Daoy (cell line): Measurements from ENCODE around the gene RAD23B. TPM values are rescaled to one million over a fixed set of nuclear protein-coding genes. Genes with fewer than 3 reads are reported as not detected.

Experiments used
- DNase-seq: peaks from one replicate; pipeline ENCODE4 v3.0.0-alpha.2; 2015; ENCODE audit warnings: low read depth
- total RNA-seq: library from RNA; depleted of rRNA; stranded (reverse); fragments of >200 nt; shearing (Covaris generic); gene quantifications from 2 replicates; pipeline ENCODE4 v1.2.3, GENCODE V29; 2014

Gene RAD23B
- total RNA-seq, 1 experiment from 2014 or later, result 140 TPM

DNA sequence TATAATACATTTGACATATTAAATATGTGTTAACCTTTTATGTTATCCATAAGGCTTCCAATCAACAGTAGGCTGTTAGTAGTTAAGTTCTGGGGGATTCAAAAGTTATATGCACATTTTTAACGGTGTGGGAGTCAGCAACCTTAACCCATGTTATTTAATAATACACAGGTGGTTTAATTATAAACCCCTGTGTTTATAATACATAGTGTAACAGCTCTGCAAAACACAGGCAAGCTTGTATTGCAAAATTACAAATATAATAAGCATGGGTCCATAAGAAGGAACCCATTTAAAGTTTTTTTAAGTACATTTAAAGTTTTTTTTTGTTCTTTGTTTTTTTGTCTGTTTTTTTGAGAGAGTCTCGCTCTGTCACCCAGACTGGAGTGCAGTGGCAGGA is 14.5 kb upstream of the RAD23B start:
- no peak for DNase-seq

DNA sequence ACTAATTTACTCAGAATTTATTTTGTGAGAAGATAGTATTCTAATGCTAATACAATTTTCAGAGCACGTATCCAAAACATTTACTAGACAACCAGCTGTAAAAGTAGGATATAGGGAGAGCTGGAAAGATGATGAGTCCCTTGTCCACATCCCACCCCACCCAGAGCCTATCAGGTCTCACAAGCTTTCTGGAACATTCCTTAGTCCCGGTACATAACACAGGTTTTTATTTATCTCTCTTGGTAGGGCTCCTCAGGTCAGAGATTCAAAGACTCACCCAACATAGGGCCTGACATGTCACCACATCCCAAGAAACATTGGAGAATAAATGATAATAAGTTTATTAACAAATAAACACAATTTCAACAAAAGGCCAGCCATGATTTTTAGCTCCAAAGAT is 13.8 kb upstream of the RAD23B start:
- no peak for DNase-seq

DNA sequence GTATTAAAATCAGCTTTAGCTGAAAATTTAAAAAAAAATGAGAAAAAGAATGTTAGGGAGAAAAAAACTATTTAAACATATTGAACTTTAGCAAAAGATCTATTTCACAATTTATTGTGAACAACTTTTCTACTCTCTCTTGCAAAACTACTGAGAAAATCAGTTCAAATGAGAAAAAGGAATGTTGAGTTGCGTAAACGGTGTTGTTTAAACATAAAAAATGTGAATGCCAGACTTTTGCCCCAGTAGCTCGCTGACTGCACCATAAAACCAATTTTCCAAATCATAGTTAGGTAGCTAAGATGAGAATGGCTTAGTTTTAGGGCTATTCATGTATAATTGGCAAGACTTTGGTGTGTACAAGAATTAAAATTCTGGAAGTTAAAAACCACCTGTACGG is 13.4 kb upstream of the RAD23B start:
- DNase-seq, result no peak

DNA sequence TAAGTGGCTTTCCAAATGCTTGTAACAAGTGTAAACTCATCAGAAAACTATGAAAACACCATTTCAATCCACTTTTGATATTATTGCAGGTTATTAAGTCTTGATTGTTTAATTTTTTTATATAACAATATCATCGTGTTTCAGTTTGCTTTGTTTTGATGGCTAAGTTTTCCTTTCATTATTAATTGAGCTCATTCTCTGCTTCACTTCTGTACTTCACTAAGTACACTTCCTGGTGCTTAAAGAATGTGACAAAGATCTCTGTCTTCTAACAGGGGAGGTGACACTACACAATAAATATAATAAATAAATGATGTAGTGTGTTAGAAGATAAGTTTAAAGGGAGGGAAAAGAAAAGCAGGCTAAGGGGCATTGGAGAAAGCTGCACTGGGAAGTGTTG is 13.0 kb upstream of the RAD23B start:
- DNase-seq, result no peak

DNA sequence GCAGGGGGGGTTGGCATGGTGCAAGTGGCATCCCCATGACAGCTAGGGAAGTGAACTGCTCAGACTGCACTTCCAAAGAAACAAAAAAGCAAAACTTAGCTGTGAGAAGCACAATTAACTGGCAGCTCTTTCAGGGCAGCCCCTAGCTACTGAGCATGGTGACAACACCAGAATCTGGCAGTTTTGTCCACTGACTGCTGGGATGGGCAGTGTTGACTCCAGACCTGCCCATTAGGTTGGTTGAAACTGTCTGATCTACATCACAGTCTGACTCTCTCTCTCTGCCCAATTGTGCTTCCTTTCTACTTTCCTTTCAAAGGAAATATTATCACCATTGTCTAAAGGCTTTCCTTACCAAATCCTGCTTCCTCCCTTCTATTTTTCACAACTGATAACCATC is 12.5 kb upstream of the RAD23B start:
- no peak for DNase-seq

DNA sequence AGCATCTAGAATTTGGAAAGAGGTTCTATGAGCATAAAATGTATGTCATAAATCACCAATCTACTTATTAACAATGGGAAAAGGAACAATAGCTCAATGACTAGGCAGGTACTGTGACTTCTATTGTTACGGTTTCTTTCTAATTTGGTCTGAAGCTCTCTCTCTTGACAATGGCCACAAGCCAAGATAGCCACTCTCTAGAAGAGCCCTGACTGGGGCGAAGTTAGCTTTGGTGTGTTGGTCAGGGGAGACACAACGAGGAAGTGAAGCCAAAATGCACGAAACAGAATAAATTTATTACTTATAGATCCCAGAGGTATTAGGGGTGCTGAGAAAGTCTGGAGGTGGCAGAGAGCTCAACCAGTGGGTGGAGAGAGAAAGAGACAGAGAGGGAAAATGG is 9.4 kb upstream of the RAD23B start:
- DNase-seq, result no peak

DNA sequence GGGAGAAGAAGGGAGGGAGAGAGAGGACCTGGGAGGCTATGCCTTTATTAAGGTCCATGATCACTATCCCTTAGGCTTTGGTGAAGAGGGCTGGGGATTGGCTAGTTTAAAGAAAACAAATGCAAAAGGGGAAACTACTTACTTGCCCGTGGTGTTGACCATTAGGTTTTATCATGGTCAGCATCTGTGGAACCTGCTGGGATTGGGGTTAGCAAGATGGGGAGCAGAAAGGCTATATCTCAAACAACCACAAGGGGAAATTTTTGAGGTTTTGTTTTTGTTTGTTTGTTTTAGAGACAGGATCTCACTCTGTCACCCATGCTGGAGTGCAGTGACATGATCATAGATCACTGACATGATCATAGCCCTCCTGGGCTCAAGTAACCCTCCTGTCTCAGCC is 9.0 kb upstream of the RAD23B start:
- DNase-seq, result no peak

DNA sequence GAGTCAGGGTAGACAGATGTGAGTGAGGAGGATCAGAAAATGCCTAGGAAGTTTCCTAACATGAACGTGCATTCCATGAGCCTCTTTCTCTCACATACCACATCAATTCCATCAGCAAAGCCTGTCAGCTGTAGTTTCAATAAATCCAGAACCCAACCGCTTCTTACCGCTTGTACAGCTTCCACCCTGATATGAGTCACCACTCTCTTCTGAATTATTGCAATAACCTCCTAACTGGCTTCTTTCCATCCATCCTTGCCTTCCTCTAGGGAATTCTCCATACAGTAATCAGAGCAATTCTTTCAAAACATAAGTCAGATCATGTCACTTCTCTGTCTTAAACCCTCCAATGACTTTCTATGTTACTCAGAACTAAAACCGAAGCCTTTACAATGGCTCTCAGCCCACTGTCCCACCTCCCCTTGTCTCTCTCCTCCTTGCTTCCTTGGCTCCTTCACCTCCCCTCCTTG is 8.1 kb upstream of the RAD23B start:
- DNase-seq, result peak; percentile 92

DNA sequence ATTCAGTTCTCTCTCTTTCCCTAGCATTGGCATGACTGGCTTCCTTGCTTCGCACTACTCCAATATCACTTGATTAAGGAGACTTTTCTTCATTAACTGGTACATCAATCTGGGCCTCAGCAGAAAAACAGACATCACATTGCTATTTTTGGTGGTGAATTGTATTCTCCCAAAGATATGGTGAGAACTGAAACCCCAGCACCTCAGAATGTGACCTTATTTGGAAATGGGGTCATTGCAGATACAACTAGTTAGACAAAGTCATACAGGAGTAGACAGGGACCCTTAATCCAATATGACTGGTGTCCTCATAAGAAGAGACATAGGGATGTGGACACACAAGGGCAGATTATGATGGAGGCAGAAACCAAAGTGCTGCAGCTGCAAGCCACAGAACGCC is 7.5 kb upstream of the RAD23B start:
- no peak for DNase-seq

DNA sequence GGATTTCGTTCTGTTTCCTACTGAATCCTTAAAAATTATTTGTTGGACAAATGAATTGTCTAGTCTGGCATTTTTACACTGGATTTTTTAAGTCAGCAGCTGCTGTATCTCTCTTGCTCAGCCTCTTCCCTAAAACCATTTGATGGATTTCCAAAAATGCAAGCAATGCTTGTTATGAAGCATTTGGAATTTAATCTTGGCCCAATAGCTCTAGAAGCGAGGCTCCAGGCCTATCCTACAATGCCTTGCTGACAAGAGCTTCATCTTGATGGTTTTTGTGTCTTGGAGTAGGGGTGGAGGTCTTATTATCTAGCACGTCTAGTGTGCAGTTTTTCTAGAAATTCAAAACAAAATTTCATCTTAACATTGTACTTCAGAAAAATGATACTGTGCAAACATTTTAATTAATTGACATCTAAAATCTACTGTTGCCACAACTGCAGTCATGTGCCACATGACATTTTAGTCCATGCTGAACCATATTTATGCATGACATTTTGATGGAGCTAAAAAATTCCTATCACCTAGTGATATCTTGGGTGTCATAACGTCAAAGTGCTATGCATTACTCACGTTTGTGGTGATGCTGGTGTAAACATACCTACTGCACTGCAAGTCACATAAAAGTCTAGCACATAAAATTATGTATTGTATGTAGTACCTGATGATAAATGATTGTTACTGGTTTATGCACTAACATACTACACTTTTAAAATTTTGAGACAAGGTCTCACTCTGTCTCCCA is 5.9 kb upstream of the RAD23B start:
- no peak for DNase-seq

DNA sequence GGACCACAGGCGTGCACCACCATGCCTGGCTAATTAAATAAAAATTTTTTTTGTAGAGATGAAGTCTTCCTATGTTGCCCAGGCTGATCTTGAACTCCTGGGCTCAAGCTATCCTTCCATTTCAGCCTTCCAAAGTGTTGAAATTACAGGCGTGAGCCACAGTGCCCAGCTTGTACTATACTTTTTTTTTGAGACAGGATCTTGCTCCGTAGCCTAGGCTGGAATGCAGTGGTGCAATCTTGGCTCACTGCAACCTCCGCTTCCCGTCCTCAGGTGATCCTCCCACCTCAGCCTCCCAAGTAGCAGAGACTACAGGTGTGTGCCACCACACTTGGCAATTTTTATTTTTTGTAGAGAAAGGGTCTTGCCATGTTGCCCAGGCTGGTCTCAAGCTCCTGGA is 5.3 kb upstream of the RAD23B start:
- DNase-seq, result no peak

DNA sequence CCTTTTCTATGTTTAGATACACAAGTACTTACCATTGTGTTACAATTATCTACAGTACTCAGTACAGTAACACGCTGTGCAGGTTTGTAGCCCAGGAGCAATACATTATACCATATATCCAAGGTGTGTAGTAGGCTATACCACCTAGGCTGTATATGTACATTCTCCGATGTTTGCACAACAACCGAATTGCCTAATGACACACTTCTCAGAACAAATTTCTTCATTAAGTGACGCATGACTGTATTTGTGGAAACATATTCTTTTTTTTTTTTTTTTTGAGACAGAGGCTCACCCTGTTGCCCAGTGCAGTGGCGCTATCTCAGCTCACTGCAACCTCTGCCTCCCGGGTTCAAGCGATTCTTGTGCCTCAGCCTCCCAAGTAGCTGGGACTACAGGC is 4.0 kb upstream of the RAD23B start:
- DNase-seq, result no peak

DNA sequence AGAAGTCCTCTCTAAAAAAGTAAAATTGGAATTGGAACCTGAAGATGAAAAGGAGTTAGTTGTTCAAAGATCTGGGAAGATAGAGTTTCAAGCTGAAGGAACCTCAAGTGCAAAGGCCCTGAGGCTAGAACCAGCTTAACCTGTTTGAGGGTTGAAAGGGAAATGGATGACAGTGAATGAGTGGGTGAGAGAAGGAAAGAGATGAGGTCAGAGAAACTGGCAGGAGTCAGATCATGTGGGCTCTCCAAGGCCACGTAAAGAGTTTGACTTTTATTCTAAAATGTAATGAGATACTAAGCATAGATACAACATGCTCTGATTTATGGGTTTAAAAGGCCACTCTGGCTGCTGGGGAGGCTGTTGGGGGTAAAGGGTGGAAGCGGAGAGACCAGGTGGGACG is 2.5 kb upstream of the RAD23B start:
- peak; percentile 41 for DNase-seq

DNA sequence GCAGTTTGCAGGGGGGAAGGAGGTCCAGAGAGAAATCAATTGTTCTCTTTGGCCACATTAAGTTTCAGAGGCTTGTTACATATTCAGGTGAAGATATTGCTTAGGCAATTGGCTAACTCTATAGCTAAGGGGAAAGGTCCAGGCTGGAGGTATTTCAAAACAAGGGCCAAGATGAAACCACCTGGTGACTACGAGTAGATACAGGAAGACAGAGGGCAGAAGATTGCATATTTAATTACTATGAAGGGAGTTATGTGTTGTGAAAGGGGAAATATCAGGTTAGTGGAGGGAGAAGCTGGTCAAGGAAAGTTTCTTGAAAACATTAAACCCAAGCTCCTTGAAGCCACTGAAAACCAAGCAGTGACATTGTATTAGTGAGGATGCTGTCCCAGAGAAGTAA is 1.9 kb upstream of the RAD23B start:
- DNase-seq, result no peak

DNA sequence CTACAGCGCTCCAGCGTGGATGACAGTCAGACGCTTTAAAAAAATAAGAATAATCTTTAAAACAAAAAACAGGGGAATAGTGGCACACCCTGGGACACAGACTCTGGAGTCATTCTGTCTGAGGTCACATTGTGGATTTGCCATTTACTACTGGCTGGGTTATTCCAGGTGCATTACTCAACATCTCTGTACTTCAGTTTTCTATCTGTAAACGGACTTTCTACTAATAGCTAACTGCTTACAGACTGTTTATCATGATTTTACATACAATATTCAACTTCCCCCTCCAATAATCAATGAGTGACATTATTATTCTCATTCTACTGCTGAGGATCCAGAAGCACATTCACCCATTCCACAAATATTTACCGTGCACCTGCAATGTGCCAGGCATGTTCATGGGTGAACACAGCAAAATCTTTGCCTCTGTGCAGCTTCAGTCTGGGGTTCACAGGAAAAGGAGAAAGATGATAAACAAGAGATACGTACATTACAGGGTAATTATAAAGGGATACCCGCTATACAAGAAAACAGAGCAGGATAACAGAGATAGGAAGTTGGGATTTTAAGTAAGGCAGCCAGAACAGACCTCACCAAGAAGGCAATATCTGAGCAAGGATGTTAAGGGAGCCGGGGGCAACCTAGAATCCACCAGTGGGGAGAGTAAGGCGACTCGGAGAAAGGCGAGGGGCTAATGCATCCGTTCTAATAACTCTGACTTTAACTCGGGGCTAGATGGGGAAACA is 984 bp upstream of the RAD23B start:
- no peak for DNase-seq

DNA sequence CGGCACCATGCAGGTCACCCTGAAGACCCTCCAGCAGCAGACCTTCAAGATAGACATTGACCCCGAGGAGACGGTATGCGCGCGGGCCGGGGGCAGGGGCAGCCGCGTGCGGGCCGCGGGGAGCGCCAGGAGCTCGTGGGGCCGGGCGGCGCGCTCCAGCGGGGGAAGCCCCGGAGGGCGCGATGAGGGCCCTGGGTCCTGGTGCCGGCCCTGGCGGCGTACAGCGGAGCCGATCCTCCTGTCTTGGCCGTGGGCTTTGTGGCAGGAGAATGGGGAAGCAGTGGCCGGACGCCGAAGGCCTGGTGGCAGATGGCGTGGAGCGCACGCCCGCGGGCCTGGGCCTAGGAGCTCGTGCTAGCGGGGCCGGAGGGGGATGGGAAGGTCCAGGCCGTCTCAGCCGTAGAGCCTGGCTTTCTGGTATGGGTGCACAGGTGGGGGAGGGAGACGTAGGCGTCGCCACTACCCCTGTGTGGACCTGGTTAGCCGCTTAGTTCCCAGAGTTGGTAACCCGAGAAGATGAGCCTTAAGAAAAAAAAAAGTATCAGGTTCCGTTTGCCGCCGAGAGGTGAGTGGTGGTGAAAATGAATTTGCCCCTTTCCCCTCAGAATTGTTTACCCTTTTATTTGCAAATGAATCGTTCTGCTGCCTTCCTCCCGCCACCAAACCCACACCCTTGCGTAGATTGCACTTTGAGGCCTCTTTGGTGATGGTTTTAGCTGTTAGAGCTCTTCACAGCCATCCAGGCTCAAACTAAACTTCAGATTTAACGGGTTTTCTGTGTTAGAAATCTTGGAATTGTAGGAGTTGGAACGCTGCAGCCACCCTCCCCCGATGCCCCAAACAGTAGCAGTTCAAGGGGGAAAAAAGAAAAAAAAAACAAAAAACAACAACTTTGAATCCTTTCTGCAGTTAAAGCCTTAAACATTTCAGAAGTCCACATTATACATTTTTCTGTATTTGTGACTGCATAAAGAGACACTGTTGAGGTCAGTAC is 841 bp downstream of the RAD23B start:
- peak; percentile 87 for DNase-seq

DNA sequence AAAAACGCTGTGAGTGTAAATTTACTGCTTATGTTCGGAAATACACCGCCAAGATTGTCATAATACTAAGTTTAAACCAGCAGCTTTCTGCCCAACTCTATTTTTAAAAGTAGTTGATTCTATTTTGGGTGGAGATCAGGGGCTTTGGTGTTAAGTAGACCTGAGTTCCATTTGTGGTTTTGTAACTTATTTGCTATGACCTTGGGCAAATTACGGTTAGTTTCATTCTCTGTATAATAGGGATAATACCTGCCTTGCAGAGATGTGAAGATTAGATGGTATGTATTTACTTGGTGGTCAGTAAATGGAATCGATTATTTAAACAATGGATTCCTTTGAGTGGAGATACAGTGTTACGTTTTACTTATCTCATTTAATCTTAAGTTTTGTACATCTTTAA is 1.6 kb downstream of the RAD23B start:
- DNase-seq, result no peak

DNA sequence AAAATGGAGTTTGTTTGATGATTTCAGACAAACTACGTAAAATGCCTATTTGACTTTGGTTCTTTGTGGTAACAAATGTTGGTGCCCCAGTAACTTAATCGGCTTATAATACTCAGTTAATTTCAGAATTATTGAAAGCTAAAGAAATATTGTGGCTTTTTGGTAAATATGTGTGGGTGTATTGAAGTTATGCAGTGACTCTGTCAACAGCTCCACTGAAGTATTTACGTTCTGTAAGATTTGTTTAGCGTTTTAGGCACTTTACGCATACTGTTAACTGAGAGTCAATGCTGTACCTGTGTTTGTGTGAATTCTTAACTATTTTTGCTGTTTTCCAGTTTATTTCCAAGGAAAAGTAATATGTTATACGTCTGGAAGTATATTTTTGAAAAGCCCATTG is 2.2 kb downstream of the RAD23B start:
- no peak for DNase-seq

DNA sequence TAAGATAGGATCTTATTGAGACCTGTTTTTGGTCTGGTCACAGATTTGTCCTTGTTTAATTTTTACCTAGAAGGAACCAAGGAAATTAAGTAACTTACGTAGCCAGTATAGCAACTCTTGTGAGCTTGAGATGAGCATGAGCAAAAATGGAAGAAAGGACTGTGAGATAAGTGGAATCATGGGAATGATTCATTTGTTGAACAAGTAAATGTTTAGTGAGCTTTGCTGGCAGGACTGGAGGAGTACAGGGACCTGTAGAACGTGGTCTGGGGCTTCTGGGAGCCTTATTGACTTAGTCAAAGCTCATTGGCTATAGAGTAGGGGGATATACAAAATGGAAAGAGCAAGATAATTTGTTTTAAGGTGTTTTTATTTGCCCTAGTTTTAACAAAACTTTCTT is 3.0 kb downstream of the RAD23B start:
- peak; percentile 14 for DNase-seq

DNA sequence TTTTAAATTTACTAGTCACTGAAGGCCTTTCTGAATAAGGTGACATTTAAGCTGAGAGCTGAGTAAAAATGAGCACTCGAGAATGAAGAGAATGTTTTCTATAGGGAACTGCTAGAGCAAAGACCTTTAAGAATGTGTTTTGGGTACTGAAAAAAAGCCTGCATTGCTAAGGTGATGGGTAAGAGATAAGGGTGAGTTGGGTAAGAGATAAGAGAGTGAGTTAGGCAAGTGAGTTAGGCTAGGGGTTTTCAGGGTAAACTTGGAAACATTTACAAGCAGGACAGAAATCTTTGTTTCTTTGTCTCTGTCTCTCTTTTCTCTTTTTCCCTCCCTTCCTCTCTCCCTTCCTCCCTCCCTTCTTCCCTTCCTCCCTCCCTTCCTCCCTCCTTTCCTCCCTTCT is 5.6 kb downstream of the RAD23B start:
- no peak for DNase-seq

DNA sequence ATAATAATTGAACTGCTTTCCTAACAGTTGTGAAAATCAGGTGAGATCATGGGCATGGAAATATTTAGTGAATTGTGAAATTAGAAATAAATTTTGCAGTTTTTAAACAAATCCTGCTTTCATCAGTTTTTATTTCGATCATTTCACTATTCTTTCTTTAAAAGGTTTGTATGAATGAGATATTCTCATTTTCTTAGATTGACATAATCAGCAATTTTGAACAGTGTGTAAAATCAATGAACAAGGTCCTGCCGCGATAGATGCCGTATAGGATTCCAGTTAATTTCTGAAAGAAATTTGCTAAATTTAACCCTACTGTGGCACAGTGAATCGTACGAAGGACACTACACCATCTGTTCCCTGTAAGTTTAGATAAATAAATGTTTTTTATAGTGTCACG is 7.5 kb downstream of the RAD23B start:
- DNase-seq, result no peak

DNA sequence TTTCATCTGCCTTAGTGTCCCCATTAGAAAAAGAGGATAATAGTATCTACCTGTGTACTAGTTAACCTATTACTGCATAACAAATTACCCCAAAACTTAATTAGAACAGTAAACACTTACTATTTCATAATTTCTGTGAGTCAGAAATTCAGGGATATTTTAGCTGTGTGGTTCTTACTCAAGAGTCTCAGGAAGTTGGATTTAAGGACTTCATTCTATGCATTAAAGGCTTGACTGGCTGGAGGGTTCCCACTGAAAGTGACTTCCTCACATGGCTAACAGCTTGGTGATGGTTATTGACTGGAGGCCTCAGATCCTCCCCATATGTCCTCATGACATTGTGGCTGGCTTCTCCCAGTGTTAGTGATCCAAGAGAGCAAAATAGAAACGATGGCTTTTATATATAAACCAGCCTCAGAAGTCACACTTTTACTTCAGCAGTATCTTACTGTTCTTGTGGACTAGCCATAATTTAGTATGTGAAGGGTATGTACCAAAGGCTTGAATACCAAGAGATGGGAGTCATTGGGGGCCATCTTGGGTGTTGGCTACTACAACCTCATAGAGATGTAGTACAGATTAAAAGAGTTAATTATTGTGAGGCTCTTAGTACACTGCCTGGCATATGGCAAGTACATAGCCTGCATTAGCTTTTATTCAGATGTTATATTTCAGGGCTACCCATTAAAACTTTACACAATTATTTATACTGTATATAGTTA is 9.9 kb downstream of the RAD23B start:
- no peak for DNase-seq
